ENCODE data around the gene ADRA2B. TPM values are rescaled to one million over a fixed set of nuclear protein-coding genes. Genes with fewer than 3 reads are reported as not detected.

The ADRA2B gene
- total RNA-seq, 1 experiment from 2014 or later = 4.7 TPM

DNA sequence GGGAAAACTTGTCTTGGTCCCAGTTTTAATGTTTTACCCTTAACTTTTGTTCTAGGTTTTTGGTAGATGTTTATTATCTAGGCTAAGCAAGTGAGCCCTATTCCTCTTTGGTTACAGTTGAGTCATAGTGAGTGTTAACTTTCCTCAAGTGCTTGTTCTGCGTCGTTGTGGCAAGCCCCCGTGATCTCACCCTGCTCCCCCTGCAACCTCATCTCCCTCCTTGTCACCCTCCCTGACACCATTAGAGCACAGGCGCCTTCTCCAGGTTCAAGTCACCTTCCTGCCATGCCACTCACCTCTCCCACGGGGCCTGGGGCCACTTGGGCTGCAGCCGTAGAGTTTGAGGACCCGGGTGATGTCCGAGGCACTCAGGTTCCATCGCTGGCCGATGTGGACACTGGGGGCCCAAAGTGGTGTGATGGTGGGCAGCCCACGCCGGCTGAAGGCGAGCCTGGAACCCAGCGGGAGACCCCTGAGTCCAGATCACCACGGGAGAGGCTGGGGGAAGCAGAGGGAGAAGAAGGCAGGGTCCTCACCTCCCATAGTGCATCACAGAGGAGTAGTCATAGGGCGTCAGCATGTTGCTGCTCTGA, 13.3 kb upstream of the ADRA2B start (continued):
- TF ChIP-seq, protein P1, sequence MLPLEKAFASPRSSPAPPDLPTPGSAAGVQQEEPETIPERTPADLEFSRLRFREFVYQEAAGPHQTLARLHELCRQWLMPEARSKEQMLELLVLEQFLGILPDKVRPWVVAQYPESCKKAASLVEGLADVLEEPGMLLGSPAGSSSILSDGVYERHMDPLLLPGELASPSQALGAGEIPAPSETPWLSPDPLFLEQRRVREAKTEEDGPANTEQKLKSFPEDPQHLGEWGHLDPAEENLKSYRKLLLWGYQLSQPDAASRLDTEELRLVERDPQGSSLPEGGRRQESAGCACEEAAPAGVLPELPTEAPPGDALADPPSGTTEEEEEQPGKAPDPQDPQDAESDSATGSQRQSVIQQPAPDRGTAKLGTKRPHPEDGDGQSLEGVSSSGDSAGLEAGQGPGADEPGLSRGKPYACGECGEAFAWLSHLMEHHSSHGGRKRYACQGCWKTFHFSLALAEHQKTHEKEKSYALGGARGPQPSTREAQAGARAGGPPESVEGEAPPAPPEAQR (CRISPR knock-in tag; IDR thresholded peaks at IDR 0.05) = no peak
- TF ChIP-seq GRHL2 (CRISPR knock-in tag; IDR thresholded peaks at IDR 0.05; ENCODE audit: insufficient replicate concordance, severe bottlenecking) (no peak), GTF2I (CRISPR knock-in tag; conservative IDR thresholded peaks at IDR 0.05) (no peak), NFE2L1 (CRISPR knock-in tag; IDR thresholded peaks at IDR 0.05) (no peak), GABPB1 (CRISPR knock-in tag; IDR thresholded peaks at IDR 0.05) (no peak), TEAD4 (CRISPR knock-in tag; IDR thresholded peaks at IDR 0.05) (no peak), ZNF219 (CRISPR knock-in tag; IDR thresholded peaks at IDR 0.05; ENCODE audit: borderline replicate concordance) (no peak), ATF1 (CRISPR knock-in tag; IDR thresholded peaks at IDR 0.05) (no peak), FOXP1 (CRISPR knock-in tag; IDR thresholded peaks at IDR 0.05; ENCODE audit: borderline replicate concordance) (no peak), ETV6 (CRISPR knock-in tag; IDR thresholded peaks at IDR 0.05) (no peak), ZNF416 (CRISPR knock-in tag; IDR thresholded peaks at IDR 0.05) (no peak)
- TF ChIP-seq, protein P2, sequence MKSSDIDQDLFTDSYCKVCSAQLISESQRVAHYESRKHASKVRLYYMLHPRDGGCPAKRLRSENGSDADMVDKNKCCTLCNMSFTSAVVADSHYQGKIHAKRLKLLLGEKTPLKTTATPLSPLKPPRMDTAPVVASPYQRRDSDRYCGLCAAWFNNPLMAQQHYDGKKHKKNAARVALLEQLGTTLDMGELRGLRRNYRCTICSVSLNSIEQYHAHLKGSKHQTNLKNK (CRISPR knock-in tag; IDR thresholded peaks at IDR 0.05) = no peak
- TF ChIP-seq, protein P3, sequence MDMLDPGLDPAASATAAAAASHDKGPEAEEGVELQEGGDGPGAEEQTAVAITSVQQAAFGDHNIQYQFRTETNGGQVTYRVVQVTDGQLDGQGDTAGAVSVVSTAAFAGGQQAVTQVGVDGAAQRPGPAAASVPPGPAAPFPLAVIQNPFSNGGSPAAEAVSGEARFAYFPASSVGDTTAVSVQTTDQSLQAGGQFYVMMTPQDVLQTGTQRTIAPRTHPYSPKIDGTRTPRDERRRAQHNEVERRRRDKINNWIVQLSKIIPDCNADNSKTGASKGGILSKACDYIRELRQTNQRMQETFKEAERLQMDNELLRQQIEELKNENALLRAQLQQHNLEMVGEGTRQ (CRISPR knock-in tag; IDR thresholded peaks at IDR 0.05) = no peak
- TF ChIP-seq, protein P4, sequence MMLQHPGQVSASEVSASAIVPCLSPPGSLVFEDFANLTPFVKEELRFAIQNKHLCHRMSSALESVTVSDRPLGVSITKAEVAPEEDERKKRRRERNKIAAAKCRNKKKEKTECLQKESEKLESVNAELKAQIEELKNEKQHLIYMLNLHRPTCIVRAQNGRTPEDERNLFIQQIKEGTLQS (CRISPR knock-in tag; conservative IDR thresholded peaks at IDR 0.05) = no peak

DNA sequence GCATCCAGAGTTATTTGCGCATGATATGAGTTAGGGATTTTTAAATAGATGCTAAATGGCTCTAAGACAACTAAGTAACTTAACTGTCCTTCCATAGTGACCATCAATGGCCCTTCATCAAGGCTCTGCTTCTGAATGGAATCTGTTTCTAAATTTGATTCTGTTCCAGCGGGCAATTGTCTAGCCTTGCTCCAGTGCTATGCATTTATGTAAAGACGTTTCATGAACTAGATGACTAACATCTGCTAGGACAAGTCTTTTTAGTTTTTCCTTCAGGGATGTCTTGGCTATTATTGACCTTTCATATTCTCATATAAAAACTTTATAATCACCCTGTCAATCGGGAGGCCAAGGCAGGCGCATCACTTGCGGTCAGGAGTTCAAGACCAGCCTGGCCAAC, 12.1 kb upstream of the ADRA2B start:
- H3K27me3 Mint-ChIP-seq (ENCODE audit: low read depth) = no peaks in the 10 kb centered on the region
- H3K4me3 Mint-ChIP-seq = no peak overlapping the region
- ATAC-seq (no peak), DNase-seq (ENCODE audit: low spot score) (no peak)
- H3K4me1 Mint-ChIP-seq = no peaks in the 10 kb centered on the region
- H3K36me3 Mint-ChIP-seq = no peaks in the 10 kb centered on the region
- ChIA-PET CTCF (interaction anchor here (1.3 kb wide), 1 partner anchor 11 kb away, joined by 6 read pairs; the partner anchor contains the start of gene ADRA2B), POLR2A (no interaction called here)
- H3K9me3 Mint-ChIP-seq = no peaks in the 10 kb centered on the region
- no peak overlapping the region for H3K27ac Mint-ChIP-seq
- no peak for TF ChIP-seq NR3C1 (CRISPR knock-in tag; conservative IDR thresholded peaks at IDR 0.05; ENCODE audit: low read depth)
- TF ChIP-seq, protein P5, sequence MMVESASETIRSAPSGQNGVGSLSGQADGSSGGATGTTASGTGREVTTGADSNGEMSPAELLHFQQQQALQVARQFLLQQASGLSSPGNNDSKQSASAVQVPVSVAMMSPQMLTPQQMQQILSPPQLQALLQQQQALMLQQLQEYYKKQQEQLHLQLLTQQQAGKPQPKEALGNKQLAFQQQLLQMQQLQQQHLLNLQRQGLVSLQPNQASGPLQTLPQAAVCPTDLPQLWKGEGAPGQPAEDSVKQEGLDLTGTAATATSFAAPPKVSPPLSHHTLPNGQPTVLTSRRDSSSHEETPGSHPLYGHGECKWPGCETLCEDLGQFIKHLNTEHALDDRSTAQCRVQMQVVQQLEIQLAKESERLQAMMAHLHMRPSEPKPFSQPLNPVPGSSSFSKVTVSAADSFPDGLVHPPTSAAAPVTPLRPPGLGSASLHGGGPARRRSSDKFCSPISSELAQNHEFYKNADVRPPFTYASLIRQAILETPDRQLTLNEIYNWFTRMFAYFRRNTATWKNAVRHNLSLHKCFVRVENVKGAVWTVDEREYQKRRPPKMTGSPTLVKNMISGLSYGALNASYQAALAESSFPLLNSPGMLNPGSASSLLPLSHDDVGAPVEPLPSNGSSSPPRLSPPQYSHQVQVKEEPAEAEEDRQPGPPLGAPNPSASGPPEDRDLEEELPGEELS (CRISPR knock-in tag; IDR thresholded peaks at IDR 0.05) = no peak
- no peak for TF ChIP-seq ZBTB21 (CRISPR knock-in tag; IDR thresholded peaks at IDR 0.05; ENCODE audit: borderline replicate concordance)
- TF ChIP-seq, protein P6, sequence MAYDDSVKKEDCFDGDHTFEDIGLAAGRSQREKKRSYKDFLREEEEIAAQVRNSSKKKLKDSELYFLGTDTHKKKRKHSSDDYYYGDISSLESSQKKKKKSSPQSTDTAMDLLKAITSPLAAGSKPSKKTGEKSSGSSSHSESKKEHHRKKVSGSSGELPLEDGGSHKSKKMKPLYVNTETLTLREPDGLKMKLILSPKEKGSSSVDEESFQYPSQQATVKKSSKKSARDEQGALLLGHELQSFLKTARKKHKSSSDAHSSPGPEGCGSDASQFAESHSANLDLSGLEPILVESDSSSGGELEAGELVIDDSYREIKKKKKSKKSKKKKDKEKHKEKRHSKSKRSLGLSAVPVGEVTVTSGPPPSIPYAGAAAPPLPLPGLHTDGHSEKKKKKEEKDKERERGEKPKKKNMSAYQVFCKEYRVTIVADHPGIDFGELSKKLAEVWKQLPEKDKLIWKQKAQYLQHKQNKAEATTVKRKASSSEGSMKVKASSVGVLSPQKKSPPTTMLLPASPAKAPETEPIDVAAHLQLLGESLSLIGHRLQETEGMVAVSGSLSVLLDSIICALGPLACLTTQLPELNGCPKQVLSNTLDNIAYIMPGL (CRISPR knock-in tag; IDR thresholded peaks at IDR 0.05) = no peak
- TF ChIP-seq, protein P7, sequence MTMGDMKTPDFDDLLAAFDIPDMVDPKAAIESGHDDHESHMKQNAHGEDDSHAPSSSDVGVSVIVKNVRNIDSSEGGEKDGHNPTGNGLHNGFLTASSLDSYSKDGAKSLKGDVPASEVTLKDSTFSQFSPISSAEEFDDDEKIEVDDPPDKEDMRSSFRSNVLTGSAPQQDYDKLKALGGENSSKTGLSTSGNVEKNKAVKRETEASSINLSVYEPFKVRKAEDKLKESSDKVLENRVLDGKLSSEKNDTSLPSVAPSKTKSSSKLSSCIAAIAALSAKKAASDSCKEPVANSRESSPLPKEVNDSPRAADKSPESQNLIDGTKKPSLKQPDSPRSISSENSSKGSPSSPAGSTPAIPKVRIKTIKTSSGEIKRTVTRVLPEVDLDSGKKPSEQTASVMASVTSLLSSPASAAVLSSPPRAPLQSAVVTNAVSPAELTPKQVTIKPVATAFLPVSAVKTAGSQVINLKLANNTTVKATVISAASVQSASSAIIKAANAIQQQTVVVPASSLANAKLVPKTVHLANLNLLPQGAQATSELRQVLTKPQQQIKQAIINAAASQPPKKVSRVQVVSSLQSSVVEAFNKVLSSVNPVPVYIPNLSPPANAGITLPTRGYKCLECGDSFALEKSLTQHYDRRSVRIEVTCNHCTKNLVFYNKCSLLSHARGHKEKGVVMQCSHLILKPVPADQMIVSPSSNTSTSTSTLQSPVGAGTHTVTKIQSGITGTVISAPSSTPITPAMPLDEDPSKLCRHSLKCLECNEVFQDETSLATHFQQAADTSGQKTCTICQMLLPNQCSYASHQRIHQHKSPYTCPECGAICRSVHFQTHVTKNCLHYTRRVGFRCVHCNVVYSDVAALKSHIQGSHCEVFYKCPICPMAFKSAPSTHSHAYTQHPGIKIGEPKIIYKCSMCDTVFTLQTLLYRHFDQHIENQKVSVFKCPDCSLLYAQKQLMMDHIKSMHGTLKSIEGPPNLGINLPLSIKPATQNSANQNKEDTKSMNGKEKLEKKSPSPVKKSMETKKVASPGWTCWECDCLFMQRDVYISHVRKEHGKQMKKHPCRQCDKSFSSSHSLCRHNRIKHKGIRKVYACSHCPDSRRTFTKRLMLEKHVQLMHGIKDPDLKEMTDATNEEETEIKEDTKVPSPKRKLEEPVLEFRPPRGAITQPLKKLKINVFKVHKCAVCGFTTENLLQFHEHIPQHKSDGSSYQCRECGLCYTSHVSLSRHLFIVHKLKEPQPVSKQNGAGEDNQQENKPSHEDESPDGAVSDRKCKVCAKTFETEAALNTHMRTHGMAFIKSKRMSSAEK (CRISPR knock-in tag; IDR thresholded peaks at IDR 0.05; ENCODE audit: borderline replicate concordance) = no peak
- TF ChIP-seq, protein P8, sequence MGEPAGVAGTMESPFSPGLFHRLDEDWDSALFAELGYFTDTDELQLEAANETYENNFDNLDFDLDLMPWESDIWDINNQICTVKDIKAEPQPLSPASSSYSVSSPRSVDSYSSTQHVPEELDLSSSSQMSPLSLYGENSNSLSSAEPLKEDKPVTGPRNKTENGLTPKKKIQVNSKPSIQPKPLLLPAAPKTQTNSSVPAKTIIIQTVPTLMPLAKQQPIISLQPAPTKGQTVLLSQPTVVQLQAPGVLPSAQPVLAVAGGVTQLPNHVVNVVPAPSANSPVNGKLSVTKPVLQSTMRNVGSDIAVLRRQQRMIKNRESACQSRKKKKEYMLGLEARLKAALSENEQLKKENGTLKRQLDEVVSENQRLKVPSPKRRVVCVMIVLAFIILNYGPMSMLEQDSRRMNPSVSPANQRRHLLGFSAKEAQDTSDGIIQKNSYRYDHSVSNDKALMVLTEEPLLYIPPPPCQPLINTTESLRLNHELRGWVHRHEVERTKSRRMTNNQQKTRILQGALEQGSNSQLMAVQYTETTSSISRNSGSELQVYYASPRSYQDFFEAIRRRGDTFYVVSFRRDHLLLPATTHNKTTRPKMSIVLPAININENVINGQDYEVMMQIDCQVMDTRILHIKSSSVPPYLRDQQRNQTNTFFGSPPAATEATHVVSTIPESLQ (CRISPR knock-in tag; IDR thresholded peaks at IDR 0.05) = no peak
- TF ChIP-seq, protein P9, sequence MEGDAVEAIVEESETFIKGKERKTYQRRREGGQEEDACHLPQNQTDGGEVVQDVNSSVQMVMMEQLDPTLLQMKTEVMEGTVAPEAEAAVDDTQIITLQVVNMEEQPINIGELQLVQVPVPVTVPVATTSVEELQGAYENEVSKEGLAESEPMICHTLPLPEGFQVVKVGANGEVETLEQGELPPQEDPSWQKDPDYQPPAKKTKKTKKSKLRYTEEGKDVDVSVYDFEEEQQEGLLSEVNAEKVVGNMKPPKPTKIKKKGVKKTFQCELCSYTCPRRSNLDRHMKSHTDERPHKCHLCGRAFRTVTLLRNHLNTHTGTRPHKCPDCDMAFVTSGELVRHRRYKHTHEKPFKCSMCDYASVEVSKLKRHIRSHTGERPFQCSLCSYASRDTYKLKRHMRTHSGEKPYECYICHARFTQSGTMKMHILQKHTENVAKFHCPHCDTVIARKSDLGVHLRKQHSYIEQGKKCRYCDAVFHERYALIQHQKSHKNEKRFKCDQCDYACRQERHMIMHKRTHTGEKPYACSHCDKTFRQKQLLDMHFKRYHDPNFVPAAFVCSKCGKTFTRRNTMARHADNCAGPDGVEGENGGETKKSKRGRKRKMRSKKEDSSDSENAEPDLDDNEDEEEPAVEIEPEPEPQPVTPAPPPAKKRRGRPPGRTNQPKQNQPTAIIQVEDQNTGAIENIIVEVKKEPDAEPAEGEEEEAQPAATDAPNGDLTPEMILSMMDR (IDR thresholded peaks at IDR 0.05) = no peak

All from WTC11 (cell line).